ENCODE data around the gene MYL6. TPM values are rescaled to one million over a fixed set of nuclear protein-coding genes. Genes with fewer than 3 reads are reported as not detected.

Gene MYL6
- total and polyA plus RNA-seq, 7 donors, result 216 to 711 (median 384) TPM

- 80 to 89% (median 83%) methylated on average over 17 of the region's 17 CpGs for WGBS, 3 donors
- H3K9me3 ChIP-seq, result no peaks in the 10 kb centered on the region
- H3K36me3 ChIP-seq (ENCODE audit: insufficient read depth in 1 of 2, low read depth in 1 of 2), result peaks cover 22 to 98% of the 10 kb centered on the region in 2 donors
- no peak for DNase-seq
- peak in 1 of 4 donors; percentile 14 for ATAC-seq
- no peak overlapping the region for H3K4me3 ChIP-seq
- no peak overlapping the region for H3K27ac ChIP-seq
- peaks cover 23% of the 10 kb centered on the region for H3K4me1 ChIP-seq
- TF ChIP-seq, protein P1, sequence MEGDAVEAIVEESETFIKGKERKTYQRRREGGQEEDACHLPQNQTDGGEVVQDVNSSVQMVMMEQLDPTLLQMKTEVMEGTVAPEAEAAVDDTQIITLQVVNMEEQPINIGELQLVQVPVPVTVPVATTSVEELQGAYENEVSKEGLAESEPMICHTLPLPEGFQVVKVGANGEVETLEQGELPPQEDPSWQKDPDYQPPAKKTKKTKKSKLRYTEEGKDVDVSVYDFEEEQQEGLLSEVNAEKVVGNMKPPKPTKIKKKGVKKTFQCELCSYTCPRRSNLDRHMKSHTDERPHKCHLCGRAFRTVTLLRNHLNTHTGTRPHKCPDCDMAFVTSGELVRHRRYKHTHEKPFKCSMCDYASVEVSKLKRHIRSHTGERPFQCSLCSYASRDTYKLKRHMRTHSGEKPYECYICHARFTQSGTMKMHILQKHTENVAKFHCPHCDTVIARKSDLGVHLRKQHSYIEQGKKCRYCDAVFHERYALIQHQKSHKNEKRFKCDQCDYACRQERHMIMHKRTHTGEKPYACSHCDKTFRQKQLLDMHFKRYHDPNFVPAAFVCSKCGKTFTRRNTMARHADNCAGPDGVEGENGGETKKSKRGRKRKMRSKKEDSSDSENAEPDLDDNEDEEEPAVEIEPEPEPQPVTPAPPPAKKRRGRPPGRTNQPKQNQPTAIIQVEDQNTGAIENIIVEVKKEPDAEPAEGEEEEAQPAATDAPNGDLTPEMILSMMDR (IDR thresholded peaks at IDR 0.05), result no peak
- no peaks in the 10 kb centered on the region for H3K27me3 ChIP-seq (ENCODE audit: insufficient read depth in 3 of 3, low read length in 2 of 3)
- intact Hi-C loops (cut with DNase I), result no loop called here
Observed at GRCh38 chr12:56164345-56164729, 6.2 kb downstream of the MYL6 start.

- intact Hi-C loops (cut with DNase I), result no loop called here
- Histone ChIP-seq H3K27ac (peak overlapping the region; percentile 7), H3K9me3 (no peaks in the 10 kb centered on the region), H3K4me3 (no peak overlapping the region), H3K4me1 (peaks cover 13% of the 10 kb centered on the region), H3K27me3 (ENCODE audit: insufficient read depth in 3 of 3, low read length in 2 of 3) (no peaks in the 10 kb centered on the region), H3K36me3 (ENCODE audit: insufficient read depth in 1 of 2, low read depth in 1 of 2) (peaks cover 20 to 99% of the 10 kb centered on the region in 2 donors)
- TF ChIP-seq, protein P1 (IDR thresholded peaks at IDR 0.05), result no peak
- WGBS, 3 donors, result 22 to 35% (median 30%) methylated on average over 4 of the region's 4 CpGs
- DNase-seq (no peak), ATAC-seq (peak in 1 of 4 donors; percentile 28)
Observed at GRCh38 chr12:56165369-56165768, 7.2 kb downstream of the MYL6 start.

DNA sequence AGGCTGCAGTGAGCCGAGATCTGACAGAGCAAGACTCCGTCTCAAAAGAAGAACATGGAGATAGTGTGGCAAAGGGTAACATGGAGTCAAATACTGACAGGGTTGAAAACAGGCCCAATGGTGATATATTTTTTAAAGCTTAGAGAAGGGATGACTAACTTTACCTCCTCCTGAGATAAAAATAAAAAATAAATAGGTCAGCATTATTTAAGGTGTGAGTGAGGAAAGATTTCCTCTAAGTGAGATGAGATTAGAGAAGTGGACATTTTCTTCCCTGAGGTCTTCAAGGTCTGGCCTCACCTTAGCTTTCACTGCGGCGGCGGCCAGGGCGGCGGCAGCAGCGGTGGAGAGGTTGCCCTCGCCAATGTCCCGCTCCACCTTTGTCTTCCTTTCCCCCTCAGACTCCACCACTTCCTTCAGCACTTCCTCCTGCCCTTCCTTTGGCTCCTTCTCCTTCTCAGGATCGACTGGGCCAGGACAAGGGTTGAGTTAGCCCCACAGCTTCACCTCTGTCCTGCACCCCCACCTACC is 11.1 kb downstream of the MYL6 start:
- intact Hi-C loops (cut with DNase I), result no loop called here
- DNase-seq (no peak), ATAC-seq (no peak)
- Histone ChIP-seq H3K27me3 (ENCODE audit: insufficient read depth in 3 of 3, low read length in 2 of 3) (no peaks in the 10 kb centered on the region), H3K27ac (no peak overlapping the region), H3K4me3 (no peak overlapping the region), H3K9me3 (no peaks in the 10 kb centered on the region), H3K4me1 (no peaks in the 10 kb centered on the region), H3K36me3 (ENCODE audit: insufficient read depth in 1 of 2, low read depth in 1 of 2) (peaks cover 8 to 99% of the 10 kb centered on the region in 2 donors)
- 82 to 91% (median 91%) methylated on average over 11 of the region's 11 CpGs for WGBS, 3 donors
- TF ChIP-seq, protein P1 (IDR thresholded peaks at IDR 0.05), result no peak

GRCh38 chr12:56172839-56173238 is 14.7 kb downstream of the MYL6 start:
- H3K27ac ChIP-seq, result no peak overlapping the region
- WGBS, 3 donors, result 90 to 94% (median 93%) methylated on average over 7 of the region's 7 CpGs
- TF ChIP-seq, protein P1 (IDR thresholded peaks at IDR 0.05), result no peak
- H3K36me3 ChIP-seq (ENCODE audit: insufficient read depth in 1 of 2, low read depth in 1 of 2), result peaks cover 15 to 100% of the 10 kb centered on the region in 2 donors
- DNase-seq (no peak), ATAC-seq (no peak)
- H3K4me1 ChIP-seq, result no peaks in the 10 kb centered on the region
- H3K27me3 ChIP-seq (ENCODE audit: insufficient read depth in 3 of 3, low read length in 2 of 3), result no peaks in the 10 kb centered on the region
- H3K9me3 ChIP-seq, result no peaks in the 10 kb centered on the region
- intact Hi-C loops (cut with DNase I), result no loop called here
- no peak overlapping the region for H3K4me3 ChIP-seq

- Histone ChIP-seq H3K27me3 (ENCODE audit: insufficient read depth in 3 of 3, low read length in 2 of 3) (no peaks in the 10 kb centered on the region), H3K9me3 (no peaks in the 10 kb centered on the region), H3K27ac (no peak overlapping the region), H3K4me1 (no peaks in the 10 kb centered on the region), H3K4me3 (no peak overlapping the region), H3K36me3 (ENCODE audit: insufficient read depth in 1 of 2, low read depth in 1 of 2) (peaks cover 16 to 100% of the 10 kb centered on the region in 2 donors)
- TF ChIP-seq, protein P1 (IDR thresholded peaks at IDR 0.05), result no peak
- DNase-seq (no peak), ATAC-seq (peak in 1 of 4 donors; percentile 21)
- intact Hi-C loops (cut with DNase I), result no loop called here
- 88 to 95% (median 90%) methylated on average over 3 of the region's 3 CpGs for WGBS, 3 donors
Observed at GRCh38 chr12:56178347-56178746, 20.2 kb downstream of the MYL6 start.

All from psoas muscle (tissue), 8 donors.